HG02884 (cell line): Measurements from ENCODE around the gene AUH.

Experiments used
- ATAC-seq: cut with Tn5 transposase; IDR thresholded peaks from one replicate; pipeline ENCODE4 v1.9.1; 2021; ENCODE audit warnings: mild to moderate bottlenecking, moderate library complexity; ENCODE audit not compliant: unreplicated experiment

AUH gene

GRCh38 chr9:91176426-91176825 lies 185.3 kb downstream of the AUH start:
- ATAC-seq: no peak

GRCh38 chr9:91174772-91175171 lies 186.9 kb downstream of the AUH start:
- no peak for ATAC-seq

GRCh38 chr9:91172329-91172728 lies 189.4 kb downstream of the AUH start:
- ATAC-seq: no peak

GRCh38 chr9:91170951-91171350 lies 190.8 kb downstream of the AUH start:
- ATAC-seq: no peak

GRCh38 chr9:91166796-91167366 lies 194.8 kb downstream of the AUH start:
- ATAC-seq: no peak

GRCh38 chr9:91164724-91165520 lies 196.8 kb downstream of the AUH start:
- no peak for ATAC-seq
